Measurements from ENCODE around the gene ADGB.
"Not testable (repeated sequence)": the region's sequence is repeated elsewhere in the genome, so short reads cannot be mapped to it uniquely, and the experiment has no call there.

Gene ADGB

GRCh38 chr6:146847426-146847825 lies 248.7 kb downstream of the ADGB start:
- no peak for TF ChIP-seq CTCF (conservative IDR thresholded peaks at IDR 0.05; ENCODE audit: low read depth)
- no peak for DNase-seq (ENCODE audit: low spot score)
- CTCF ChIA-PET, result interaction anchor here (0.5 kb wide), 1 partner anchor 368 kb away, joined by 3 read pairs; no protein-coding TSS in a partner anchor
- H3K27ac ChIP-seq, result no peak overlapping the region
- POLR2A ChIA-PET (ENCODE audit: low non-redundant PET), result no interaction called here

- no peak overlapping the region for H3K27ac ChIP-seq
- no peak for TF ChIP-seq CTCF (conservative IDR thresholded peaks at IDR 0.05; ENCODE audit: low read depth)
- no peak for DNase-seq (ENCODE audit: low spot score)
- POLR2A ChIA-PET (ENCODE audit: low non-redundant PET), result no interaction called here
- CTCF ChIA-PET, result no interaction called here
Measured at GRCh38 chr6:146850238-146850896, 251.6 kb downstream of the ADGB start.

GRCh38 chr6:146850981-146851380 lies 252.2 kb downstream of the ADGB start:
- no peak overlapping the region for H3K27ac ChIP-seq
- no peak for TF ChIP-seq CTCF (conservative IDR thresholded peaks at IDR 0.05; ENCODE audit: low read depth)
- POLR2A ChIA-PET (ENCODE audit: low non-redundant PET), result no interaction called here
- CTCF ChIA-PET, result no interaction called here
- no peak for DNase-seq (ENCODE audit: low spot score)

GRCh38 chr6:146851837-146852236 lies 253.1 kb downstream of the ADGB start:
- no peak for DNase-seq (ENCODE audit: low spot score)
- CTCF ChIA-PET, result no interaction called here
- H3K27ac ChIP-seq, result no peak overlapping the region
- no peak for TF ChIP-seq CTCF (conservative IDR thresholded peaks at IDR 0.05; ENCODE audit: low read depth)
- POLR2A ChIA-PET (ENCODE audit: low non-redundant PET), result no interaction called here

- DNase-seq (ENCODE audit: low spot score); POLR2A ChIA-PET (ENCODE audit: low non-redundant PET); H3K27ac ChIP-seq: not testable (repeated sequence)
- CTCF ChIA-PET, result interaction anchor here (1.0 kb wide), 1 partner anchor 36 kb away, joined by 3 read pairs; no protein-coding TSS in a partner anchor
Measured at GRCh38 chr6:146854521-146855255, 255.9 kb downstream of the ADGB start.

GRCh38 chr6:146855889-146856288 lies 257.1 kb downstream of the ADGB start:
- DNase-seq (ENCODE audit: low spot score), result no peak
- CTCF ChIA-PET, result no interaction called here
- H3K27ac ChIP-seq, result no peak overlapping the region
- TF ChIP-seq CTCF (conservative IDR thresholded peaks at IDR 0.05; ENCODE audit: low read depth), result no peak
- POLR2A ChIA-PET (ENCODE audit: low non-redundant PET), result no interaction called here

GRCh38 chr6:146856296-146856695 lies 257.5 kb downstream of the ADGB start:
- POLR2A ChIA-PET (ENCODE audit: low non-redundant PET), result no interaction called here
- H3K27ac ChIP-seq, result no peak overlapping the region
- DNase-seq (ENCODE audit: low spot score), result no peak
- no peak for TF ChIP-seq CTCF (conservative IDR thresholded peaks at IDR 0.05; ENCODE audit: low read depth)
- CTCF ChIA-PET, result no interaction called here
